Measurements from ENCODE around the gene CKM. TPM values are rescaled to one million over a fixed set of nuclear protein-coding genes. Genes with fewer than 3 reads are reported as not detected.

CKM gene
- total RNA-seq, 1 experiment from 2014 or later: not detected

- H3K36me3 Mint-ChIP-seq (ENCODE audit: insufficient read depth, unreplicated experiment): peaks cover 48% of the 10 kb centered on the region
- H3K27ac Mint-ChIP-seq (ENCODE audit: unreplicated experiment): no peak overlapping the region
- no peak for TF ChIP-seq CTCF (IDR thresholded peaks at IDR 0.05; ENCODE audit: unreplicated experiment)
- intact Hi-C loops (cut with micrococcal nuclease; ENCODE audit: unreplicated experiment): no loop called here
- CTCF ChIA-PET: no interaction called here
- no peak overlapping the region for H3K4me3 Mint-ChIP-seq (ENCODE audit: low read depth, unreplicated experiment)
- no peaks in the 10 kb centered on the region for H3K27me3 Mint-ChIP-seq (ENCODE audit: unreplicated experiment)
- DNase-seq: no peak
- H3K9me3 Mint-ChIP-seq (ENCODE audit: low read depth, unreplicated experiment): no peaks in the 10 kb centered on the region
- no TSS peak for BruUV-seq (replicated peaks)
- no peaks in the 10 kb centered on the region for H3K4me1 Mint-ChIP-seq (ENCODE audit: low read depth, unreplicated experiment)
These were observed 29.4 kb upstream of the CKM start for GRCh38 chr19:45352062-45352461.

GRCh38 chr19:45351401-45351952 is 28.8 kb upstream of the CKM start:
- no TSS peak for BruUV-seq (replicated peaks)
- no peak for DNase-seq
- no peak for TF ChIP-seq CTCF (IDR thresholded peaks at IDR 0.05; ENCODE audit: unreplicated experiment)
- intact Hi-C loops (cut with micrococcal nuclease; ENCODE audit: unreplicated experiment): no loop called here
- Mint-ChIP-seq H3K9me3 (ENCODE audit: low read depth, unreplicated experiment) (no peaks in the 10 kb centered on the region), H3K4me3 (ENCODE audit: low read depth, unreplicated experiment) (no peak overlapping the region), H3K27me3 (ENCODE audit: unreplicated experiment) (no peaks in the 10 kb centered on the region), H3K27ac (ENCODE audit: unreplicated experiment) (no peak overlapping the region), H3K4me1 (ENCODE audit: low read depth, unreplicated experiment) (no peaks in the 10 kb centered on the region), H3K36me3 (ENCODE audit: insufficient read depth, unreplicated experiment) (peaks cover 45% of the 10 kb centered on the region)
- CTCF ChIA-PET: no interaction called here

- H3K4me1 Mint-ChIP-seq (ENCODE audit: low read depth, unreplicated experiment): no peaks in the 10 kb centered on the region
- H3K27me3 Mint-ChIP-seq (ENCODE audit: unreplicated experiment): no peaks in the 10 kb centered on the region
- CTCF ChIA-PET: interaction anchor here (1.0 kb wide), 1 partner anchor 12 kb away, joined by 6 read pairs; no protein-coding TSS in a partner anchor
- no peak overlapping the region for H3K27ac Mint-ChIP-seq (ENCODE audit: unreplicated experiment)
- TF ChIP-seq CTCF (IDR thresholded peaks at IDR 0.05; ENCODE audit: unreplicated experiment): no peak
- peaks cover 44% of the 10 kb centered on the region for H3K36me3 Mint-ChIP-seq (ENCODE audit: insufficient read depth, unreplicated experiment)
- DNase-seq: no peak
- no peak overlapping the region for H3K4me3 Mint-ChIP-seq (ENCODE audit: low read depth, unreplicated experiment)
- no TSS peak for BruUV-seq (replicated peaks)
- intact Hi-C loops (cut with micrococcal nuclease; ENCODE audit: unreplicated experiment): no loop called here
- no peaks in the 10 kb centered on the region for H3K9me3 Mint-ChIP-seq (ENCODE audit: low read depth, unreplicated experiment)
These were observed 27.9 kb upstream of the CKM start for GRCh38 chr19:45350477-45351058.

GRCh38 chr19:45349430-45349941 is 26.8 kb upstream of the CKM start:
- BruUV-seq (replicated peaks): no TSS peak
- no peak overlapping the region for H3K27ac Mint-ChIP-seq (ENCODE audit: unreplicated experiment)
- CTCF ChIA-PET: interaction anchor here (0.6 kb wide), 1 partner anchor 488 kb away, joined by 5 read pairs; no protein-coding TSS in a partner anchor
- no peaks in the 10 kb centered on the region for H3K4me1 Mint-ChIP-seq (ENCODE audit: low read depth, unreplicated experiment)
- no peaks in the 10 kb centered on the region for H3K27me3 Mint-ChIP-seq (ENCODE audit: unreplicated experiment)
- H3K9me3 Mint-ChIP-seq (ENCODE audit: low read depth, unreplicated experiment): no peaks in the 10 kb centered on the region
- peaks cover 44% of the 10 kb centered on the region for H3K36me3 Mint-ChIP-seq (ENCODE audit: insufficient read depth, unreplicated experiment)
- H3K4me3 Mint-ChIP-seq (ENCODE audit: low read depth, unreplicated experiment): no peak overlapping the region
- TF ChIP-seq CTCF (IDR thresholded peaks at IDR 0.05; ENCODE audit: unreplicated experiment): no peak
- no peak for DNase-seq
- intact Hi-C loops (cut with micrococcal nuclease; ENCODE audit: unreplicated experiment): no loop called here

Data from Calu3 (cell line).